NCI-H2227 treated with DMSO at 0.1 percent for 48 hours (cell line): ENCODE data around the gene ASXL2.

Source experiments
- DNase-seq: peaks from one replicate; lab custom pipeline; 2025; lab: John Stamatoyannopoulos, UW

The ASXL2 gene

GRCh38 chr2:25690058-25690457 is 188.2 kb downstream of the ASXL2 start:
- no peak for DNase-seq

- DNase-seq, result no peak
Measured at GRCh38 chr2:25688236-25688635, 190.1 kb downstream of the ASXL2 start.

- no peak for DNase-seq
Measured at GRCh38 chr2:25685741-25686140, 192.5 kb downstream of the ASXL2 start.

GRCh38 chr2:25684577-25685473 is 193.5 kb downstream of the ASXL2 start:
- no peak for DNase-seq
